Brain microvascular endothelial cell (primary cell): Measurements from ENCODE around the gene PKD1L1.

Experiments used
- DNase-seq: peaks from one replicate; pipeline ENCODE4 v3.0.0-alpha.2; 2020
- H3K27ac ChIP-seq: fragments of 250-450 bp; sonication (Bioruptor Pico); 2 replicates; pipeline ENCODE4 v1.5.1; 2020; ENCODE audit warnings: mild to moderate bottlenecking, moderate library complexity
- H3K27me3 ChIP-seq: fragments of 250-450 bp; sonication (Bioruptor Pico); replicated peaks from 2 replicates; pipeline ENCODE4 v1.5.1; 2020; ENCODE audit warnings: mild to moderate bottlenecking
- H3K36me3 ChIP-seq: fragments of 250-450 bp; sonication (Bioruptor Pico); replicated peaks from 2 replicates; pipeline ENCODE4 v1.5.1; 2020; ENCODE audit warnings: mild to moderate bottlenecking
- H3K4me3 ChIP-seq: 2 replicates; pipeline ENCODE4 v1.5.1; 2011; ENCODE audit warnings: low read depth, mild to moderate bottlenecking, control low read depth, low read length, moderate library complexity
- CTCF ChIP-seq: IDR thresholded peaks from 2 replicates; pipeline ENCODE4 v1.5.1; 2011; ENCODE audit warnings: low read depth, mild to moderate bottlenecking, moderate library complexity, low read length, control low read depth, inconsistent platforms; ENCODE audit errors: missing control alignments
- in situ Hi-C: cut with HindIII; loops from 2 replicates; pipeline ENCODE4 v1.10.0; 2017; ENCODE audit warnings: low sequenced_read_pairs, low pct_ligation_motif_present

Gene PKD1L1

GRCh38 chr7:47815867-47816266 is 132.4 kb downstream of the PKD1L1 start:
- DNase-seq: no peak
- in situ Hi-C loops: no loop called here

DNA sequence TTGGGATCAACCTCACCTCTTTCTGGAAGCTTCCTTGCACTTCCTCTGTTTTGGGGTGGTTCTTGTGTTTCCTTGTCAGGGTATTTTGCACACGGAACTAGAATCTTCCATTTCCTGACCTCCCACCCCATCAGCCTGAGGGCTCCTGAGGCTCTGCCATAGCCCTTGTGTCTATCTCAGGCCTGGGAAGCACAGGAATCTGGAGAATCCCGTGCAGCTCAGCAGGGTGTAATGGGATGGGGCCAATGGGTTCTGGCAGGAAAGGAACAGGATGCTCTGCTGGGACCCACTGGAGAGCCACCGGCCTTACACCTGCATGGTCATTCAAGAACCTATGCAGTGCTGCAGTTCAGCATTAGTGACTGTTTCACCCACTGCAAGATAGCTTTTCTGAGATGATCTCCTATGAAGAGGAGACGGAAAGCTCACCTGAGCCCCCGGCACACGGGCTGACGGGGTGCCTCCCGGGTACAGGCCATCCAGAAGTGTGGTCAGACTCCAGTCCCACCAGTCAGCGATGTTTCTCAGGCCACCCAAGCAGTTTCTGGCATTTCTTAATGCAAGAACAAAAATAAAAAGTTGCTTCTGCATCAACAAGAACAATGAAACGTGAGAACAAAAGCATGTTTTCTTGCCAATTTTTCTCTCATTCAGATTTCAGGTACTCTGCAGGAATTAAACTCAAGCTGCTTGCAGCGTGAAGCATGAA is 133.2 kb downstream of the PKD1L1 start:
- no peak for DNase-seq
- Histone ChIP-seq H3K27ac (no peak overlapping the region), H3K27me3 (no peaks in the 10 kb centered on the region), H3K36me3 (no peaks in the 10 kb centered on the region), H3K4me3 (no peak overlapping the region)
- in situ Hi-C loops: no loop called here
- no peak for TF ChIP-seq CTCF

More at GRCh38 chr7:47815867-47816266, 132.4 kb downstream of the PKD1L1 start:
- no peak for TF ChIP-seq CTCF
- Histone ChIP-seq H3K27ac (no peak overlapping the region), H3K4me3 (no peak overlapping the region), H3K27me3 (no peaks in the 10 kb centered on the region), H3K36me3 (no peaks in the 10 kb centered on the region)

GRCh38 chr7:47813620-47814260 is 134.5 kb downstream of the PKD1L1 start:
- Histone ChIP-seq H3K36me3 (no peaks in the 10 kb centered on the region), H3K4me3 (no peak overlapping the region), H3K27me3 (no peaks in the 10 kb centered on the region), H3K27ac (no peak overlapping the region)
- in situ Hi-C loops: no loop called here
- TF ChIP-seq CTCF: no peak
- DNase-seq: no peak

- Histone ChIP-seq H3K27me3 (no peaks in the 10 kb centered on the region), H3K4me3 (no peak overlapping the region), H3K36me3 (no peaks in the 10 kb centered on the region), H3K27ac (no peak overlapping the region)
- DNase-seq: no peak
- TF ChIP-seq CTCF: no peak
- in situ Hi-C loops: no loop called here
These were observed 135.7 kb downstream of the PKD1L1 start for GRCh38 chr7:47812429-47813136.

- H3K27ac ChIP-seq: no peak overlapping the region
- TF ChIP-seq CTCF: no peak
- DNase-seq: no peak
- in situ Hi-C loops: no loop called here
- no peaks in the 10 kb centered on the region for H3K27me3 ChIP-seq
- H3K4me3 ChIP-seq: no peak overlapping the region
- no peaks in the 10 kb centered on the region for H3K36me3 ChIP-seq
These were observed 136.5 kb downstream of the PKD1L1 start for GRCh38 chr7:47811632-47812380.
